ENCODE data around the gene C8A.

GRCh38 chr1:56957931-56958330, 103.3 kb downstream of the C8A start:
- TF ChIP-seq RAD21 (IDR thresholded peaks at IDR 0.05) (no peak), CTCF (IDR thresholded peaks at IDR 0.05; ENCODE audit: low read depth, low read length, missing input control) (no peak), ATF3 (IDR thresholded peaks at IDR 0.05) (no peak), MAX (IDR thresholded peaks at IDR 0.05) (no peak), HNF4G (IDR thresholded peaks at IDR 0.05) (no peak), ZBTB33 (IDR thresholded peaks at IDR 0.05) (no peak), GABPA (IDR thresholded peaks at IDR 0.05 in 1 of 2, conservative IDR thresholded peaks at IDR 0.05 in 1 of 2) (no peak), FOXA1 (IDR thresholded peaks at IDR 0.05) (no peak), JUND (IDR thresholded peaks at IDR 0.05) (no peak), REST (IDR thresholded peaks at IDR 0.05) (no peak), EGR1 (IDR thresholded peaks at IDR 0.05; ENCODE audit: low read depth in 2 of 2) (no peak), RXRA (IDR thresholded peaks at IDR 0.05) (no peak), YY1 (IDR thresholded peaks at IDR 0.05) (no peak)
